Mesenchymal stem cell (in vitro differentiated cells and primary cell): ENCODE measurements around the gene CNOT4.

Experiments
- DNase-seq: peaks from one replicate; pipeline ENCODE4 v3.0.0-alpha.2; 2013
- H2AFZ ChIP-seq: one replicate; pipeline ENCODE4 v1.6.1; 2013; ENCODE audit warnings: low read depth, mild to moderate bottlenecking, control low read depth, inconsistent platforms, low read length, moderate library complexity
- H2AK5ac ChIP-seq: 2 replicates; pipeline ENCODE4 v1.6.1; 2013; ENCODE audit warnings: low read length, moderate library complexity, mild to moderate bottlenecking, inconsistent platforms; ENCODE audit not compliant: severe bottlenecking
- H2BK120ac ChIP-seq: one replicate; pipeline ENCODE4 v1.6.1; 2013; ENCODE audit warnings: low read depth, mild to moderate bottlenecking, inconsistent platforms, low read length, moderate library complexity
- H2BK12ac ChIP-seq, 2 experiments: one replicate each; pipeline ENCODE4 v1.6.1; 2013; ENCODE audit warnings: inconsistent platforms in 2 of 2, low read length in 2 of 2, mild to moderate bottlenecking in 2 of 2, moderate library complexity in 2 of 2, control low read depth in 1 of 2
- H2BK15ac ChIP-seq: one replicate; pipeline ENCODE4 v1.6.1; 2013; ENCODE audit warnings: mild to moderate bottlenecking, low read depth, inconsistent platforms; ENCODE audit not compliant: poor library complexity, severe bottlenecking
- H2BK5ac ChIP-seq: 2 replicates; pipeline ENCODE4 v1.6.1; 2013; ENCODE audit warnings: low read depth, mild to moderate bottlenecking, low read length, control low read depth, inconsistent platforms; ENCODE audit not compliant: poor library complexity, severe bottlenecking
- H3K14ac ChIP-seq, 2 experiments: one replicate each; pipeline ENCODE4 v1.6.1; 2013; ENCODE audit warnings: inconsistent platforms in 2 of 2, low read length in 2 of 2, control low read depth in 1 of 2, mild to moderate bottlenecking in 1 of 2, moderate library complexity in 1 of 2
- H3K18ac ChIP-seq, 2 experiments: one replicate each; pipeline ENCODE4 v1.6.1; 2013; ENCODE audit warnings: inconsistent platforms in 2 of 2, low read length in 2 of 2, control low read depth in 1 of 2, low read depth in 1 of 2, mild to moderate bottlenecking in 1 of 2
- H3K23ac ChIP-seq, 2 experiments: one replicate each; pipeline ENCODE4 v1.6.1; 2013; ENCODE audit warnings: inconsistent platforms in 2 of 2, low read length in 2 of 2, mild to moderate bottlenecking in 2 of 2, moderate library complexity in 2 of 2, control low read depth in 1 of 2
- H3K27ac ChIP-seq: 2 replicates; pipeline ENCODE4 v1.5.1; 2013; ENCODE audit warnings: mild to moderate bottlenecking, moderate library complexity, low read length, control low read depth, inconsistent platforms; ENCODE audit not compliant: poor library complexity, severe bottlenecking
- H3K27me3 ChIP-seq, 2 experiments: 2 replicates each; pipeline versions ENCODE4 v1.6.1 to v1.7.0; 2013; ENCODE audit warnings: low read length in 2 of 2, mild to moderate bottlenecking in 2 of 2, moderate library complexity in 2 of 2, control low read depth in 1 of 2, inconsistent platforms in 1 of 2; ENCODE audit not compliant: control insufficient read depth in 1 of 2, insufficient read depth in 1 of 2
- H3K36me3 ChIP-seq, 2 experiments: 2 replicates each; pipeline versions ENCODE4 v1.6.1 to v1.7.0; 2013; ENCODE audit warnings: low read length in 2 of 2, control low read depth in 1 of 2, inconsistent platforms in 1 of 2, low read depth in 1 of 2, mild to moderate bottlenecking in 1 of 2; ENCODE audit not compliant: insufficient read depth in 2 of 2, control insufficient read depth in 1 of 2
- H3K4ac ChIP-seq, 2 experiments: one replicate each; pipeline ENCODE4 v1.6.1; 2013; ENCODE audit warnings: inconsistent platforms in 2 of 2, low read length in 2 of 2, mild to moderate bottlenecking in 2 of 2, moderate library complexity in 2 of 2, control low read depth in 1 of 2, low read depth in 1 of 2
- H3K4me1 ChIP-seq: 2 replicates; pipeline ENCODE4 v1.6.1; 2013; ENCODE audit warnings: low read depth, low read length, control low read depth; ENCODE audit not compliant: control insufficient read depth, insufficient read depth
- H3K4me2 ChIP-seq: 2 replicates; pipeline ENCODE4 v1.6.1; 2013; ENCODE audit warnings: low read length, mild to moderate bottlenecking, inconsistent platforms; ENCODE audit not compliant: poor library complexity, severe bottlenecking
- H3K4me3 ChIP-seq, 2 experiments: 2 replicates each; pipeline versions ENCODE4 v1.5.1 to v1.7.0; 2013; ENCODE audit warnings: low read length in 2 of 2, mild to moderate bottlenecking in 2 of 2, control low read depth in 1 of 2, low read depth in 1 of 2; ENCODE audit not compliant: insufficient read depth in 1 of 2
- H3K79me1 ChIP-seq: replicated peaks from 2 replicates; pipeline ENCODE4 v1.6.1; 2013; ENCODE audit warnings: mild to moderate bottlenecking, control low read depth, low read length, inconsistent platforms; ENCODE audit not compliant: poor library complexity, severe bottlenecking
- H3K9ac ChIP-seq: 2 replicates; pipeline ENCODE4 v1.7.0; 2013; ENCODE audit warnings: mild to moderate bottlenecking, low read length, moderate library complexity
- H3K9me3 ChIP-seq: 2 replicates; pipeline ENCODE4 v1.7.0; 2013; ENCODE audit warnings: mild to moderate bottlenecking, low read length; ENCODE audit not compliant: control insufficient read depth
- H4K8ac ChIP-seq: one replicate; pipeline ENCODE4 v1.6.1; 2013; ENCODE audit warnings: inconsistent platforms, mild to moderate bottlenecking, low read length, moderate library complexity
- H4K91ac ChIP-seq: one replicate; pipeline ENCODE4 v1.6.1; 2013; ENCODE audit warnings: mild to moderate bottlenecking, low read length, inconsistent platforms
- WGBS: methylation state at CpG from one replicate; pipeline ENCODE4 v1.1.7; 2013; ENCODE audit warnings: mixed read lengths; 5-methylcytosine and 5-hydroxymethylcytosine counted together

The CNOT4 gene

DNA sequence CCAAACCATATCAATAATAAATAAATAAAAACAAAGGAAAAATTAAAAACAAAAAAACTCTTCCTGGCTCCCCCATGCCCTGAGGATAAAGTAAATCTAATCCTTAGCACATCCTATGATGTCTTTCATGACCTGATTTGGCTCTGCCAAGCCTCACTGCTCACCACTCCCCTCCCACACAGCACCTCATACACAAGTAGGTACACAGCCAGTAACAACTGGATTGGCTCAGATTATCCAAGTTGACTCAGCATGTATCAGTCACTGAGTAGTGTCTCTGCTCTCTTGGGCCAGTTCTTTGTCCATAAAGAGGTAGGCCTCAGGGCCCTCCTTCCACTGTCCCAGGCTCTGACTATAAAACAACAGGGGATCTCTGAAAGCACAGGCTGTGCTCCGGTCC is 176.7 kb downstream of the CNOT4 start:
- no peak overlapping the region for H2AK5ac ChIP-seq
- no peaks in the 10 kb centered on the region for H3K79me1 ChIP-seq
- H3K27me3 ChIP-seq = peaks cover 16 to 18% of the 10 kb centered on the region in 2 experiments
- no peaks in the 10 kb centered on the region for H3K9me3 ChIP-seq
- H3K4me3 ChIP-seq = no peak overlapping the region
- no peak overlapping the region for H3K14ac ChIP-seq
- H4K8ac ChIP-seq = no peak overlapping the region
- H3K4ac ChIP-seq = no peak overlapping the region
- H3K23ac ChIP-seq = no peak overlapping the region
- H3K4me1 ChIP-seq = peaks cover 2% of the 10 kb centered on the region
- no peak overlapping the region for H3K9ac ChIP-seq
- no peak overlapping the region for H2BK120ac ChIP-seq
- no peak overlapping the region for H3K4me2 ChIP-seq
- no peak overlapping the region for H2BK5ac ChIP-seq
- no peak overlapping the region for H4K91ac ChIP-seq
- H2BK15ac ChIP-seq = no peak overlapping the region
- H3K18ac ChIP-seq = no peak overlapping the region
- H2AFZ ChIP-seq = no peak overlapping the region
- no peak overlapping the region for H3K27ac ChIP-seq
- H3K36me3 ChIP-seq = no peaks in the 10 kb centered on the region
- WGBS = 93% methylated on average over 1 of the region's 1 CpG
- no peak for DNase-seq
- no peak overlapping the region for H2BK12ac ChIP-seq

DNA sequence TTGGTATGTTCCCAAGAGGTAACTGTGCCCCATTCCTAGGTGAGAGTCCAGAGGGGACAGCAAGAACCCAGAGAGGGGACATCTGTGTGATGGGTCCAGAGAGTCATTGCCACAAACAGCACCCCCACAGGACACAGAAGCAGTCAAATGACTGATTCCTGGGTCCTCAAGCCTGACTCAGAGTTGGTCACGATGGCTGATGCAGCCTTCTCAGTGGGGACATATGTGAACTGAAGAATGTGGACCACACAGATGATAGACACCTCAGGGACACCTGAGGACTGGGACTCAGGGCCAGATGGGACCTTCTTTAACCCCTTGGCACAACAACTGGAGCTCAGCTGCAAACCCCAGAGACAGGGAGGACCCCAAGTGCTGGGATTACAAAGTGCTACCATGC is 179.8 kb downstream of the CNOT4 start:
- peaks cover 11 to 26% of the 10 kb centered on the region in 2 experiments for H3K27me3 ChIP-seq

DNA sequence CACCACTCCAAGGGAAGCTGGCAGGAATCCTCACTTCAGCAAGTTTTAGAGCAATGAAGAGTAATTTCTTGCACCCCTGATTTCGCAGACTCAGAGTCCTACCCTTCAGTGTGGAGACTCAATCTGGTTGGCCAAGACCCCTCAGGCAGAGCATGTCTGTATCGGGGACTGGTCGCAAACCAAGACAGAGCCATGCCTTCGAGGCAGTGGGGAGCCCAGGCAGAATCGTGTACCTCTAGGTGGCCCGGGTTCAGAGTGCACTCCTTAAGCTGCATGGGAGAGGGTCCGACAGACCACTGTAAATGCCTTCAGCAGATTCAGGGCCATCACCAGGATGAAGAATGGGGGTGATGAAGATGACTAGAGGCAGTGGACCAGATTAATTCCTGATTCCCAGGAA is 181.4 kb downstream of the CNOT4 start:
- Histone ChIP-seq H3K4ac (no peak overlapping the region), H3K18ac (no peak overlapping the region), H2BK120ac (no peak overlapping the region), H3K9me3 (no peaks in the 10 kb centered on the region), H3K4me1 (peaks cover 6% of the 10 kb centered on the region), H2BK5ac (no peak overlapping the region), H2BK15ac (no peak overlapping the region), H3K27ac (no peak overlapping the region), H4K8ac (no peak overlapping the region), H2BK12ac (no peak overlapping the region), H3K4me2 (no peak overlapping the region), H2AK5ac (no peak overlapping the region), H3K14ac (no peak overlapping the region), H3K79me1 (no peaks in the 10 kb centered on the region), H3K23ac (no peak overlapping the region), H4K91ac (no peak overlapping the region), H3K4me3 (no peak overlapping the region), H3K36me3 (no peaks in the 10 kb centered on the region), H3K27me3 (peaks cover 11 to 26% of the 10 kb centered on the region in 2 experiments), H3K9ac (no peak overlapping the region), H2AFZ (no peak overlapping the region)
- 92% methylated on average over 7 of the region's 7 CpGs for WGBS
- no peak for DNase-seq

More for the DNA sequence above, 179.8 kb downstream of the CNOT4 start:
- Histone ChIP-seq H3K14ac (no peak overlapping the region), H3K4me2 (no peak overlapping the region), H2AFZ (no peak overlapping the region), H3K4me1 (peaks cover 6% of the 10 kb centered on the region), H3K27ac (no peak overlapping the region), H2BK5ac (no peak overlapping the region), H2BK120ac (no peak overlapping the region), H3K4ac (no peak overlapping the region), H4K8ac (no peak overlapping the region), H2AK5ac (no peak overlapping the region), H3K9ac (no peak overlapping the region), H3K9me3 (no peaks in the 10 kb centered on the region), H3K4me3 (no peak overlapping the region), H2BK15ac (no peak overlapping the region), H4K91ac (no peak overlapping the region), H3K18ac (no peak overlapping the region), H3K23ac (no peak overlapping the region), H2BK12ac (no peak overlapping the region), H3K36me3 (no peaks in the 10 kb centered on the region), H3K79me1 (no peaks in the 10 kb centered on the region)
- WGBS = 79% methylated on average over 1 of the region's 1 CpG
- no peak for DNase-seq

DNA sequence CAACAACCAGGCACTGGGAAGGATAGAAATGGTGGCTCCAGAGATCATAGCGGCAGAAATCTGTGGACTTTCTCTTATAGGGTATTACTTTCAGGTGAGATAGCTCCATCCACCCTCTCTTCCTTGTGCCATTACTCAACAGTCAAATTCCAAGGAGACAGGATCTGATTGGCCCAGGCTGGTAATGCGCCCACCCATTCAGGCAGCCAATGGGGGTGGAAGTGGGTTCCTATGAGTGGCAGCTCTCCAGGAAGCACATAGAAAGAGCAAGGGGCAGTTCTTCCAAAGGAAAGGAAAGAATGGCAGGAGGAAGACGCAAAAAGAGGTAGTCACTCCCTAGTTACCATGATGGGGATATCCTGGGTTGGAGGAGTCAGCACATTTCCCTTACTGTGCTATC is 181.8 kb downstream of the CNOT4 start:
- Histone ChIP-seq H3K4me3 (no peak overlapping the region), H2BK5ac (no peak overlapping the region), H2BK120ac (no peak overlapping the region), H2AFZ (no peak overlapping the region), H3K4ac (no peak overlapping the region), H3K14ac (no peak overlapping the region), H4K8ac (no peak overlapping the region), H3K9ac (no peak overlapping the region), H3K4me1 (peaks cover 6% of the 10 kb centered on the region), H3K27me3 (peaks cover 11 to 26% of the 10 kb centered on the region in 2 experiments), H3K27ac (no peak overlapping the region), H3K23ac (no peak overlapping the region), H3K4me2 (no peak overlapping the region), H3K9me3 (no peaks in the 10 kb centered on the region), H4K91ac (no peak overlapping the region), H2BK15ac (no peak overlapping the region), H3K18ac (no peak overlapping the region), H3K36me3 (no peaks in the 10 kb centered on the region), H2AK5ac (no peak overlapping the region), H2BK12ac (no peak overlapping the region), H3K79me1 (no peaks in the 10 kb centered on the region)
- 100% methylated on average over 1 of the region's 3 CpGs for WGBS
- no peak for DNase-seq
